Activated CD4-positive, alpha-beta T cell treated with anti-CD3 and anti-CD28 coated beads for 4 hours (primary cell): ENCODE measurements around the gene ALPK3.

Experiments
- DNase-seq, 2 donors: peaks; one replicate each; pipeline ENCODE4 v3.0.0-alpha.2; 2020

The ALPK3 gene, protein sequence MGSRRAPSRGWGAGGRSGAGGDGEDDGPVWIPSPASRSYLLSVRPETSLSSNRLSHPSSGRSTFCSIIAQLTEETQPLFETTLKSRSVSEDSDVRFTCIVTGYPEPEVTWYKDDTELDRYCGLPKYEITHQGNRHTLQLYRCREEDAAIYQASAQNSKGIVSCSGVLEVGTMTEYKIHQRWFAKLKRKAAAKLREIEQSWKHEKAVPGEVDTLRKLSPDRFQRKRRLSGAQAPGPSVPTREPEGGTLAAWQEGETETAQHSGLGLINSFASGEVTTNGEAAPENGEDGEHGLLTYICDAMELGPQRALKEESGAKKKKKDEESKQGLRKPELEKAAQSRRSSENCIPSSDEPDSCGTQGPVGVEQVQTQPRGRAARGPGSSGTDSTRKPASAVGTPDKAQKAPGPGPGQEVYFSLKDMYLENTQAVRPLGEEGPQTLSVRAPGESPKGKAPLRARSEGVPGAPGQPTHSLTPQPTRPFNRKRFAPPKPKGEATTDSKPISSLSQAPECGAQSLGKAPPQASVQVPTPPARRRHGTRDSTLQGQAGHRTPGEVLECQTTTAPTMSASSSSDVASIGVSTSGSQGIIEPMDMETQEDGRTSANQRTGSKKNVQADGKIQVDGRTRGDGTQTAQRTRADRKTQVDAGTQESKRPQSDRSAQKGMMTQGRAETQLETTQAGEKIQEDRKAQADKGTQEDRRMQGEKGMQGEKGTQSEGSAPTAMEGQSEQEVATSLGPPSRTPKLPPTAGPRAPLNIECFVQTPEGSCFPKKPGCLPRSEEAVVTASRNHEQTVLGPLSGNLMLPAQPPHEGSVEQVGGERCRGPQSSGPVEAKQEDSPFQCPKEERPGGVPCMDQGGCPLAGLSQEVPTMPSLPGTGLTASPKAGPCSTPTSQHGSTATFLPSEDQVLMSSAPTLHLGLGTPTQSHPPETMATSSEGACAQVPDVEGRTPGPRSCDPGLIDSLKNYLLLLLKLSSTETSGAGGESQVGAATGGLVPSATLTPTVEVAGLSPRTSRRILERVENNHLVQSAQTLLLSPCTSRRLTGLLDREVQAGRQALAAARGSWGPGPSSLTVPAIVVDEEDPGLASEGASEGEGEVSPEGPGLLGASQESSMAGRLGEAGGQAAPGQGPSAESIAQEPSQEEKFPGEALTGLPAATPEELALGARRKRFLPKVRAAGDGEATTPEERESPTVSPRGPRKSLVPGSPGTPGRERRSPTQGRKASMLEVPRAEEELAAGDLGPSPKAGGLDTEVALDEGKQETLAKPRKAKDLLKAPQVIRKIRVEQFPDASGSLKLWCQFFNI (N-terminal part only)

GRCh38 chr15:84816694-84817465, at the start of gene ALPK3:
ALPK3 (plus strand) TSS chr15:84817356; CDS start chr15:84817453, 97 bp downstream.
- no peak for DNase-seq

DNA sequence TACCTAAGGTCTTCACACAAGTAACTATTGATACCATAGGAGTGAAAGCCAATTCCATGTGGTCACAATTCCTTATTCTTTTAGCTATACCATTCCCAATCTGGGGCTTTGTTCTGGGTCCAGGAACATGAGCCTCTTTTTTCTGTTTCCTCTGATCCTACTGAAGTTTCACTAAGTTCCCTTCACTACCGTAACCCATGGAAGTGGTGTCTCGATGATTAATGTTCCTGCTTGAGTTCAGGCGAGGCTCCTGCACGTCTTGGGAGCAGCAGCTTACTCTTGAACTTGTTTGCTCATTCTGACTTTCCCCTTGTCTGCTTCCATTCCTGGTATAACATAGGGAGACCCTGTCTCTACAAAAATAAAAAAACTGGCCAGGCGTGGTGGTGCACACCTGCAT, 45.1 kb upstream of the ALPK3 start:
- no peak for DNase-seq

DNA sequence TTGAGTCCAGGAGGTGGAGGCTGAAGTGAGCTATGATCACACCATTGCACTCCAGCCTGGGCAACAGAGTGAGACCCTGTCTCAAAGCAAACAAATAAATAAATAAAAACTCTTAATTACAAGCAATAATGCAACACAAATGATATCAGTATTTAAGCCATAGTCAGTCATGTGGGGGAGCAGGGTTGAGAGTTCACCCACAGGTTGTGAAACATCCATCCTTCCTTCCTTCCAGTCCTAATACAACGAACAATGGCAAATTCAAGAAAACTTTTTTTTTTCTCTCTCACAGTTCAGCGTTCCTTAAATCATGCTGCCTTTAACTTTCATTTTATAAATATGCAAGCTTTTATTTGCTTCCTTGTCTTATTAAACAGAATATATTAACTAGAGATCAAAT, 44.7 kb upstream of the ALPK3 start:
- DNase-seq, result no peak

- no peak for DNase-seq
Observed at GRCh38 chr15:84773716-84774115, 43.4 kb upstream of the ALPK3 start.

- no peak for DNase-seq
Observed at GRCh38 chr15:84775867-84776449, 41.2 kb upstream of the ALPK3 start.

DNA sequence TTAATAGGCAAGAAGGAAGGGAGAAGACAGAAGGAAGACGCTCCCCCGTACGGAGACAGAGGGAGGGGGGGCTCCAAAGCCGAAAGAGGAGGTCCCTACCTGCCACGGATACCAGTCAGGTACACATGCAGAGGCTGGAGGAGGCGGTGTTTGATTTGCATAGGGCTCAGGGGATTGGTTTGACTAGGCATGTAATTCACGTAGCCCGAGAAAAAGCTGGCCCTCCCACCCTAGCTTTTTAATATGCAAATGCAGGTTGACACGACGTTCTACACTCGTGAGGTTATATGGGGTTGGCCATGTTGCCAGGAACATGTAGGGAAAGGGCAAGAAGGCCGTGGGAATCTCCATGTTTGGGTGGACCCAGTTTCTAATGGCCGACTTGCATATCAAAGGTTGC, 39.0 kb upstream of the ALPK3 start:
- no peak for DNase-seq

GRCh38 chr15:84780492-84780891, 36.7 kb upstream of the ALPK3 start:
- no peak for DNase-seq

GRCh38 chr15:84781495-84781894, 35.7 kb upstream of the ALPK3 start:
- DNase-seq, result no peak

DNA sequence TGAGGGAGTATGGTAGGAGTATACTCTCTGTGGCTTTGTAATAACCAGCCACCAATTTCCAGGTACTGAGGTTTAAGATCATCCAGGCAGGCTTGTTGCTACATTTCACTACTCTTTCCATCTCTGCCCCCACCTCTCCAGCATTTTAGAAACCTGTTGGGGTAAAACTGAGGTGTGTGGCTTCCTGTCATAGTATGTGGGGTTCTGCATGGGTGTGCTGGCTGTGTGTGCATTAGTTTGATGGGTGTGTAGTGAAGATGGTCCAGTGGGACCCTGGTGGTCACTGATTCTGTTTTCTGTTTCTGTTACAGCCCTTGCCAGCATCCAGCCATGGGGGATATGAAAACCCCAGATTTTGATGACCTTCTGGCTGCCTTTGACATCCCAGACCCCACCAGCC, 34.8 kb upstream of the ALPK3 start:
- no peak for DNase-seq

DNA sequence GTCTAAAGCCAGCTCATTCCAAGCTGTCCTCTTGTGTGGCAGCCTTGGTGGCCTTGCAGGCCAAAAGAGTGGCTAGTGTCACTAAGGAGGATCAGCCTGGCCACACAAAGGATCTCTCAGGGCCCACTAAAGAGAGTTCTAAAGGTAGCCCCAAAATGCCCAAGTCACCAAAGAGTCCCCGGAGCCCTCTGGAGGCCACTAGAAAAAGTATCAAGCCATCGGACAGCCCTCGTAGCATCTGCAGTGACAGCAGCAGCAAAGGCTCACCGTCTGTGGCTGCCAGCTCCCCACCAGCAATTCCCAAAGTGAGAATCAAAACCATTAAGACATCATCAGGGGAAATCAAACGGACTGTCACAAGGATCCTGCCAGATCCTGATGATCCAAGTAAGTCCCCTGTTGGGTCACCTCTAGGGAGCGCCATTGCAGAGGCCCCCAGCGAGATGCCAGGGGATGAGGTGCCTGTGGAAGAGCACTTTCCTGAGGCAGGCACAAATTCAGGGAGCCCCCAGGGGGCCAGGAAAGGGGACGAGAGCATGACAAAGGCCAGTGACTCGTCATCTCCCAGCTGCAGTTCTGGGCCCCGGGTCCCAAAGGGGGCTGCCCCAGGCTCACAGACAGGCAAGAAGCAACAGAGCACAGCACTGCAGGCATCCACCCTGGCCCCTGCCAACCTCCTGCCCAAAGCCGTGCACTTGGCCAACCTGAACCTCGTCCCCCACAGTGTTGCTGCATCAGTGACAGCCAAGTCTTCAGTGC, 33.5 kb upstream of the ALPK3 start:
- no peak for DNase-seq

DNA sequence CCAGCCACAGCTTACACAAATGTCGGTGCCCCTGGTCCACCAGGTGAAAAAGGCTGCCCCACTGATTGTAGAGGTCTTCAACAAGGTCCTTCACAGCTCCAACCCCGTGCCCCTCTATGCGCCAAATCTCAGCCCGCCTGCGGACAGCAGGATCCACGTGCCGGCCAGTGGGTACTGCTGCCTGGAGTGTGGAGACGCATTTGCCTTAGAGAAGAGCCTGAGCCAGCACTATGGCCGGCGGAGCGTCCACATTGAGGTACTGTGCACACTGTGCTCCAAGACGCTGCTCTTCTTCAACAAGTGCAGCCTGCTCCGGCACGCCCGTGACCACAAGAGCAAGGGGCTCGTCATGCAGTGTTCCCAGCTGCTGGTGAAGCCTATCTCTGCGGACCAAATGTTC, 32.9 kb upstream of the ALPK3 start:
- DNase-seq, result no peak

GRCh38 chr15:84785053-84785452, 32.1 kb upstream of the ALPK3 start:
- DNase-seq, result no peak

DNA sequence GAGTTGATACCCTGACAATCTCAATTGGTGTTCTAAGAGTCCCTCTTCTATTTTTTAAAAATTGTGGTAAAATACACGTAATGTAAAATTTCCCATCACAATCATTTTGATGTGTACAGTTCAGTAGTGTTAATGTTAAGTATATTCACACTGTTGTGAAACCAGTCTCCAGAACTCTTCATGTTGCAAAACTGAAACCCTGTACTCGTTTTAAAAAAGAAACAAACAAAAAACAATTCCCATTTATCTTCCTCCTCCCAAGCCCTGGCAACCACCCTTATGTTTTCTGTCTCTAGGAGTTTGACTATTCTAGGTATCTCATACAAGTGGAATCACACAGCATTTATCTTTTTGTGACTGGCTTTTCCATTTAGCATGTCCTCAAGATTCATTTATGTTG, 28.7 kb upstream of the ALPK3 start:
- no peak for DNase-seq

DNA sequence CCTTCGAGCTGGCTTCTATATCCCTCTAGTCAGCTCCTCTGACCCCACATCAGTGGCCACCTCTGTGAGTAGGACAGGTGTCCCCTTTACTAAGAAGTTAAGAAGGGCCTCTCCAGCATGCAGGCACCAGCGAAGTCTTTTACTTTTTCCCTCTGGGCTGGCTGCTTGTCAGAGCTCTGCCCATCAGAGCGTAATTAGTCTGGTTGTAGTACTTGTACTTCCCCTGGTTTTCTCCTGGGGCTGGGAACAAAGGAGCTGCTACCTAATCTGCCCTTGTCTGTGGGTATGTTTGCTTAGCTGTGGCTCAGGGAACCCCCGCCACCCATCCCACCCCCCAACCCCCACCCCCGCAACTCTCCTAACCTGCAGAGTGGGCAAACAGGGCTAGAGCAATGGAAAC, 27.4 kb upstream of the ALPK3 start:
- DNase-seq, result no peak

DNA sequence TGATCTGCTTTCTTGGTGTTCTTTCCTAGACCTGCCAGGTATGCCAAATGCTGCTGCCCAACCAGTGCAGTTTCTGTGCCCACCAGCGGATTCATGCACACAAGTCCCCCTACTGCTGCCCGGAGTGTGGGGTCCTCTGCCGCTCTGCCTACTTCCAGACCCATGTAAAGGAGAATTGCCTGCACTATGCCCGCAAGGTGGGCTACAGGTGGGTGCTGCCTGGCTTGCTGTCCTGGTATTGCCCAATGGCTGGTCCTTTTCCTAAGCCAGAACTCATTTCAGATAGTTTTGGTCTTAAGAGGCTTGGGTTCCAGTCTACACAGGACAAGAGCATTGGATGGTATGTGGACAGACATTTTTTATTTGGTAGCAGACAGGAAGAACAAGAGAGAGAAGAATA, 26.5 kb upstream of the ALPK3 start:
- no peak for DNase-seq

DNA sequence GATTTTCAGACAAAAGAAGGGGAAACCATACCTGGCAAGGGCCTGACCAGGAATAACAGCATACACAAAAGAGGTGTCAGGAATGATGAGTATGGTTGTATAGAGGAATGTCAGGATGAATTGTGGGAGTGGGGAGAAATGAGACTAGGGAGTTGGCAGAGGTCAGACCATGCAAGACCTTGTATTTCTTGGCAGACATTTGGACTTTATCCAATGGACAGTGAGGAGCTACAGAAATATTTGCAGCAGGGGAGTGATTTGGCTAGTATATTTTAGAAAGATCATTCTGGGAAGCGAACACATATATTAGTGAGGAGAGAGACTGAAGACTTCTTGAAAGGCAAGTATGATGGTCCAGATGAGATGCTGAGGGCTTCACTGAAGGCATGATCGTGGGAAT, 25.4 kb upstream of the ALPK3 start:
- no peak for DNase-seq

DNA sequence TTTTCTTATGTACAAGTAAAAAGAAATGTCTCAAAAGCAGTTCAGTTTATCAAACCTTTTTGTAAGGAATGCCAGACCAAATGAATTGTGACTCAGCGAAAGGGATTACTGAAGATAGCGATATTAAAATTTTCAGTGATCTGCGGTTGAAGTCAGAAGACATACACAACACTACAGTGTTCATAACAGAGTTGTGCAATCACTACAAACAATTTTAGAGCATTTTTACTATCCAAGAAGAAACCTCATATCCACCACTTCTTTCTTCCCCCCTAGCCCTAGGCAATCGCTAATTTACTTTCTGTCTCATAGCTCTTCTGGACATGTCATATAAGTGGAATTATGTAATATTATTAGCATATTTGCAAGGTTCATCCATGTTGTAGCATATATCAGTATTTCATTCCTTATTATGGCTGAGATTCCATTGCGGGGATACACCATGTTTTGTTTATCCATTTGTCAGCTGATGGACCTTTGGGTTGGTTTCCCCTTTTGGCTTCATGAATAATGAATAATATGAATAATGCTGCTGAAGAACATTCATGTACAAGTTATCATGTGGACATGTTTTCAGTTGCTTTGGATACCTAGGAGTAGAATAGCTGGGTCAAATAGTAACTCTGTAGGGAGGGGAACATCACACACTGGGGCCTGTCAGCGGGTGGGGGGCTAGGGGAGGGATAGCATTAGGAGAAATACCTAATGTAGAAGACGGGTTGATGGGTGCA, 23.6 kb upstream of the ALPK3 start:
- DNase-seq, result no peak

GRCh38 chr15:84794162-84794547, 23.0 kb upstream of the ALPK3 start:
- DNase-seq, result no peak

DNA sequence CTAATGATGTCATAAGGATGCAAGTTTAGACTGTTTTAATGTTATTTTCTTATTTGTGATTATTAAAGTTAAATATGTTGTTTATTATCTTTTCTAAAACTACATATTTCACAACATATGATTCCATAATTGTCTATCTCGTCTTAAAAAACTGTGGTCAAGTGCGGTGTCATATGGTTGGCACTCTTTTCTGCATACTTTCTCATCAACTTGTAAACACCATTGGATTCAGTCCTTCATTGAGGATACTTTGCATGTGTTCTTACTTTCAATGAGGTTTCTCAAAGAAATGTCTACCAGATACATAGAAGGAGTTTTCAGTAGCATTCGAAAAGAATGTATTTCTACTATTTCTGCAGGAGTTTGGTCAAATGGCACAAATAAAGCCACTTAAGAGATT, 22.0 kb upstream of the ALPK3 start:
- no peak for DNase-seq

DNA sequence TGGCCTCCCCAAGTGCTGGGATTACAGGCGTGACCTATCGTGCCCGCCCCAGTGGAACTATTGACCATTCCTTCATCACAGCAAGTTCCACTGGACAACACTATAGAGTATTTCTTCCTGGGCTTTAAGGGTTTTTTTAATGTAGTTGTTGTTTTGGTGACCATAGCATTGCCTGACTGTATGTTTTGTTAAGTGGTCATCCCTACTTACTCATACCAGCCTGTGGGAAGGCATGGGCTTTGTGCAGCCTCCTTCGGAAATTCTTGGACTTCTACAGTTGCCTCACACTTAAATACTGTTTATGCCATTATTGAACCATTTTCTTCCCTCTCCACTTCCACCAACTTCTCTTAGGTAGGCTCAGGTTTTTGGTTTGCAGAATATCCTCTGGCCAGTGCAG, 19.9 kb upstream of the ALPK3 start:
- DNase-seq, result no peak

- DNase-seq, result no peak
Observed at GRCh38 chr15:84797801-84798200, 19.4 kb upstream of the ALPK3 start.
